ENCODE data around the gene MDH2.
"Not testable (repeated sequence)": the region's sequence is repeated elsewhere in the genome, so short reads cannot be mapped to it uniquely, and the experiment has no call there.

Gene MDH2

DNA sequence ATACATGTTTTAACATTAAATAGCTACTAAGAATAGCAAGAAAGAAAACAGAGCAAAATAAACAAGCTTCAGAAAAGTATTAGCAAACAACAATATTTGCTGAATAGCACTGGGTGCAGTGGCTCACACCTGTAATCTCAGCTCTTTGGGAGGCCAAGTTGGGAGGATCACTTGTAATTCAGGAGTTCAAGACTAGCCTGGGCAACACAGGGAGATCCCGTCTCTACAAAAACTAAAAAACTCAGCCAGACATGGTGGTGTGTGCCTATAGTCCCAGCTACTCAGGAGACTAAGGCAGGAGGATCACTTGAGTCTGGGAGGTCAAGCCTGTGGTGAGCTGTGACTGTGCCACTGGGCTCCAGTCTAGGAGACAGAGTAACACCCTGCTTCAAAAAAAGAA lies 66.8 kb downstream of the MDH2 start:
- not testable (repeated sequence) for DNase-seq
